NCI-H1105 (cell line): ENCODE results near the gene SLC24A5.

Source experiments
- DNase-seq: peaks from one replicate; lab custom pipeline; 2025; lab: John Stamatoyannopoulos, UW

Gene SLC24A5

DNA sequence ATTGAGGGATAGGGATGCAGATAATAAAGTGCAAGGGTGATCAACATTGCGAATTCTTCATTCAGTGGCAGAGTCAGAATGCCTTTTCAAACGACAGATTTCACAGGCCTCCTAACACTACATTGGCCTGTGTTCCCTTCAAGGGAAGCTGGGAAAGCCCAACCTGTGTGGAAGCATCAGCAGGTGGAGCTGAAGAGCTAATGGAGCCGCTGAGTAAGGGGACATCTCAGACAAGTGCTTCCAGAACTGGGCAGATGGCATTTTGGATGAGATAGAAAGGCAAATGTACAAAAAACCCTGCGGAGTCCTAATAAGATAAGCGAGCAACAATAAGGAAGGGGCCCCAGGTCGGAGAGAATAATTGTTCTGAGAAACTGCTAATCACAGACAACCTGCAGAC, 8.5 kb upstream of the SLC24A5 start:
- no peak for DNase-seq

- no peak for DNase-seq
Observed at GRCh38 chr15:48119277-48119676, 1.5 kb upstream of the SLC24A5 start.

- DNase-seq = no peak
Observed at GRCh38 chr15:48121849-48122248, 1.1 kb downstream of the SLC24A5 start.

DNA sequence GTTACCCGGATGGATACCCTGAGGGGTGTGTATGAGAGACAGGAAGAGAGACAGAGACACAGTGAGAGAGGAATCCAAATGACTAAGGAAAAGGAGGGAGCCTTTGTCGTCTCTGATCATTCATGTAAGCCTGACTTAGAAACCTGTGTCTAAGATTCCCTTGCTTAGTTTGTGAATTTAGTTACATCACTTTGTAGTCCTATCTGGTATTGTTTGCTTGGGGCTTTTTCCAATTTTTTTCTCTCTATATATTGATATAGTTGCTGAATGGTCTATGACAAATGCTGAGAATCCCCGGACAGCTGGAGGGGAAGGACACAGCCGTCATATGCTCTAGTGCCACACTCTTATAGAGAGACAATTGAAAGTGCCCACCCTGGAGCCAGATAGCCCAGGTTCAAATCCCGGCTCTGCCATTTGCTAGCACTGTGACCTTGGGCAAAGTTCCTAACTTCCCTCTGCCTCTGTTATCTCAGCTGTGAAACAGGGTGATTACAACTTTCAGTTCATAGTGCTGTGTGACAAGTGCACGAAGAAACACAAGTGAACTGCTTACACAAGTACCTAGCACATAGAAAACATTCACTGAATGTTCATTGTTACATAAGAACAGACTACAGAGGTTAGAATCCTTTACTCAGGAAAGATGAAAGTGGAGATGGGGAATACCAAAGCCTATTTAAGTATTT, 6.0 kb downstream of the SLC24A5 start:
- DNase-seq = no peak

DNA sequence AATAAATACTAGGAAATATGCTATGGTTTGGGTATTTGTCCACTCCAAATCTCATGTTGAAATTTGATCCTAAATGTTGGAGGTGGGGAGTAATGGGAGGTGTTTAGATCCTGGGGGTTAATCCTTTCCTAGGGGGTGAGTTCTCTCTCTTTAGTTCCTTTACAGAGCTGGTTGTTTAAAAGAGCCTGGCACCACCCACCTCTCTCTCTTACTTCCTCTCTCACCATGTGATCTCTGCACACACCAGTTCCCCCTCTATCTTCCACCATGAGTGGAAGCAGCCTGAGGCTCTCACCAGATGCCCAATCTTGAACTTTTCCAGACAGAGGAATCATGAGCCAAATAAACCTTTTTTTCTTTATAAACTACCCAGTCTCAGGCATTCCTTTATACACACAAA, 10.5 kb downstream of the SLC24A5 start:
- no peak for DNase-seq

- DNase-seq = no peak
Observed at GRCh38 chr15:48132874-48133273, 12.1 kb downstream of the SLC24A5 start.

DNA sequence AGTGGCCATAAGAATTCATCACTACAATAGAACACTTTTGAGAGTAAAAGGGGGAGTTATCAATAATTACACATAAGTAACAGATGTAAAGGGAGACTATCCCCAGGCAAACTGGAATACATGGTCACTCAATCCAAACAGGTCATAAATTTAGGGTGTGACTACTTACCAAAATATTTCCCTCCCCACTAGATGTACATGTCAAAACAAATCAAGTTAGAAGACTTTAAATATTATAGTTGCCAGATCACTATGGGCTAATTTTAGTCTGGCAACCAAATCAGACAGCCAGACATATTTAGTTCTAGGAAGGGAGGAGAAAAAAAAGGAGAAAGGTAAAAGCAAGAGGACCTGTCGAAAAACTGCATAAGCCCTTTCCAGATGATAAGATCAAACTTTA, 23.1 kb downstream of the SLC24A5 start:
- DNase-seq = no peak

DNA sequence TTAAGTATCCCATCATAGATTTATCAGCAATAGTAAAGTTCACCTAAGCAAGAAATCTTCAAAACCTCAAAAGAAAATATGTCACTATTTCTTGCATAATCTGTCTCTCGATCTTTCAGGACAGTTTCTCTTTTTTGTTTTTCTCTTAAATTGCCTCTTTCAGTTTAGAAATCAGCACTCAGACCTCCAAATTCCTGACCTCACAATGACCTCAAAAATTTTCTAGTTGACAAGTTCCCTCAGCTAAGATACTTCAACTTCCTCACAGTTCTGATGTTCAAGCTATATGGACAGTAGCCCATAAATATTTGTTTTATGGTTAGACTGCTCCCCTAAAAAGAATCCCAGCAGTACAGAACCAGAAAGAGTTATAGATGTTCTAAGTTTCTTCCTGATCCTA, 24.1 kb downstream of the SLC24A5 start:
- no peak for DNase-seq

GRCh38 chr15:48145923-48146322, 25.1 kb downstream of the SLC24A5 start:
- DNase-seq = no peak

- no peak for DNase-seq
Observed at GRCh38 chr15:48147358-48147757, 26.6 kb downstream of the SLC24A5 start.

- DNase-seq = no peak
Observed at GRCh38 chr15:48149858-48150257, 29.1 kb downstream of the SLC24A5 start.

DNA sequence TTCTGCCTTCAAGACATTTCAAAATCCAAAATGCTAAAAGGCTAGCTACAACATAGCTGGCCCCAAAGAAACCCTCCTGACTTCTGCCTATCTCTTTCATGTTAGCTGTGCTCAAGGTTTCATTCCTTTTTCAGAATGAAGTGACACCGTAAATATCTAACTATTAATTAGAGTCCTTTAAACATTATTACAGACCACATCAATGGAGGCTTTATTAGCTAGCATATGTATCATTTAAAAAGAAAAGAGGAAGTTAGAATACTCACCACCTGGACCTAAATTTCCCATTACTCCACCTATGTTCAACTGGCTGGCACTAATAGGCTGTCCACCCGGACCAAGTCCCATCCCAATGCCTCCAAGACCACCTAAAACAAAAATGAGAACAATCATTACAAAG, 32.7 kb downstream of the SLC24A5 start:
- DNase-seq = no peak

DNA sequence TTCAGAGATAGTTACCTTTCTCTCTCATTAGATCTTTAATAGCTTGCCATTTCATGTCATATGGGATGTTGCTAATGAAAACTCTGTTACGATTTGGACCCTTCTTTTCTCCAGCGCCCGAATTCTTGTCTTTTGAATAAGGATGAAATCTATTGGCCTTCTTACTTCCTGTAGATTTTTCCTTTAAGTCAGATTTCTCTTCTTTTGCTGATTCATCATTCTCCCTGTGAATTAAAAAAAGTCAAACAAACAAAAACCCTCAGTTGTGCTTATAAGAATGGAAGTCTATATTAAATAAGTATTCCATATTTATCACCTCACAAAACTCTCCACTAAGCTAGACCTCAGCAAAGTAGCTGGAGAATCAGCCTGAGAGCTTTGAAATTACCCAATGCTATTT, 47.8 kb downstream of the SLC24A5 start:
- no peak for DNase-seq

- no peak for DNase-seq
Observed at GRCh38 chr15:48170981-48171380, 50.2 kb downstream of the SLC24A5 start.

DNA sequence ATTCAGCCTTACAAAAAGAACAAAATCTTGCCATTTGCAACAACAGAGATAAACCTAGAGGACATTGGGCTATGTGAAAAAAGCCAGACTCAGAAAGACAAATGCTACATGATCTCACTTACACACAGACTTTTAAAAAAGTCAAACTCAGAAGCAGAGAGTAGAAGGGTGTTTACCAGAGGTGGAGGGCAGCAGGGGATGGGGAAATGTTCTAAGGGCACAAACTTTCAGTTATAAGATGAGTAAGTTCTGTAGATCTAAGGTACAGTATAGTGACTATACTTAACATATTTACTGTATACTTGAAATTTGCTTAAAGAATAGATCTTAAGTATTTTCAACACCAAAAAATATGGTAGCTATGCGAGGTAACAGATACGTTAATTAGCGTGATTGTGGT, 54.3 kb downstream of the SLC24A5 start:
- DNase-seq = no peak

DNA sequence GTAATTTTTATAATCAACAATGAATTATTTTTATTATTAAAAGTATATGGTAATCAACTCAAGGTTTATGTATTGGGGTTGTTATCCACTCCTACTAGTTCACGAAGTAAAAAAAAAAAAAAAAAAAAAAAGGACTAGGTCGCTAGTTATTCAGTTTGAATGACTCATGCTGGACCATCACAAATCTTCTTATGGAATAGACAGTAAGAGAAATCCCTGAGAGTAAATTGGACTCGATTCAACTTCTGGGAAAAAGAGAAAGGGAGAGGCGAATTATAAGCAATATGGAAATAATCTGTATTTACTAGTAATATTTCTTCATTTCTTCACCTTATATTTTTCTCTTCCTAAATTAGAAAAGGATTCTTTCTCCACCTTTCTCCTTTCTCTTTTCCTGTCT, 55.3 kb downstream of the SLC24A5 start:
- DNase-seq = no peak

- no peak for DNase-seq
Observed at GRCh38 chr15:48176957-48177356, 56.2 kb downstream of the SLC24A5 start.

DNA sequence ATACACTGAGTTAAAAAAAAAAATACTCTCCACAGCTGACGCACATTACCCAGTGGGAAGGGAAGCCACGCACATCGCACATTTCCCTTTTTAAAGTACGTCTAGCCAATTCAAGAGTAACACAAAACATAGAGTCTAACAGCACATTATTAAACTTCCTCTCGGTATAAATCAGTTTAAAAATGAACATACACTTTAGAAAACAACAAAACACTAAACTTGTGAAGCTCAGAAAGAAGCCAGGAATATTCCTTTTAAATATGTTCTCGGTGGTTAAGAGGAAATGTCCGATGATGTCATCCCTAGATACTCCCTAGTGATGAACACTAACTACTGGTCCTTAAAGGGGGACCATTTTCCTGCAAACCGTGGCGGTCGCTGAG, 56.6 kb downstream of the SLC24A5 start:
- peak; percentile 7 for DNase-seq

DNA sequence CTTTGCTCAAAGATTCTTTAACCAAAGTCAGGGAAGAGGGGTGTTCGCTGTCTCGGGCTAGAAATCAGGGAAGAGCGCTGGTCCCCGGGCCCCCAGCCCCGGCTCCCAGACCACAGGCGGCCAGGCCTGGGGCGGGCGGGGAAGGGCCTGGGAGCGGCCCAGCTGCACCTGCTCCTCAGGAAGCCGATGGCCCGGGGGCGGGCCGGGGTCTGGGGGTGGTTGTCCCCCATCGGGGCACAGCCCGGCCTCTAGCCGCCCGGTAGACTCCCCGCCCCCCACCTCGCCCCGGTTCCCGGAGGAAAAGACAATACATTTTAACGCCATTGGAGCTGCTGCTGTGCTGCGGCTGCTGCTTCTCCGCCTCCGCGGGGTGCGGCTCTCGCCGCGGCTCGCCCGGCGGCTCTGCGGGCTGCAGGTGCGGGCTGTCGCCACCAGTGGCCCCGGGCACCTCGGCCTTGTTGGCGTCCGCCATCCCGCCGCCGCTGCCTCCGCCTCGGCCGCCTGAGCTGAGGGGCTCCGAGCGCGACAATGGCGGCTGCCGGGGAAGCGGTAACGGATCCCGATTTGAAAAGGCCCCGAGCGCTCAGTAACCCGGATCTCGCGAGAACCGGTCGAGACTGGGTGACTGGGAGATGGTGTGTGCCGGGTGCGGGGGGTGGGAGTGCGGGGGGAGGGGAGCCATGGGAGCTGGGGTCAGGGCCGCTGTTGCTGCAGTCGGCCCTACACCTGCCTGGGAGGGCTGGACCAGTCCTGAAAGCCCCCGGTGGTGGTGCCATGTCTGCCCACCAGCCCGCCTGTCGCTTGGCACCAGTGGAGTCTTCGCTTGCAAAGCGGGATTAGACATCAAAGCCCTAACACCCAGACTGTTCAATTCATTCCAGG, 57.2 kb downstream of the SLC24A5 start, which contains the start of gene MYEF2:
Gene MYEF2 (minus strand): TSS at position 530 of the 882 bp plus-strand sequence. CDS start 58 bp downstream, at position 472.
- peak; percentile 66 for DNase-seq

DNA sequence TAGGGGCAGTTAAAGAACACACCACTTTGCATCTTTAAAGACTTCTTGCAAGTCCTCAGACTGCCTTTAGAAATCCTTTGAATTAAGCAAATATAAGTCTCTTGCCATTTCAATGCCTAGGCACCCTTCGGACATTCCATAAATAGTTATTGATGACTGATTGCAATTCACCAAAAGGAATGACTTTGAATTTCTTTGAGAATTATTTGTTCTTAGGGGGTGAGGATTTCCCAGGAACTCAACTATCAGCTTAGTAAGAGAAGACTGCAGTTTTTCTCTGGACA, 57.8 kb downstream of the SLC24A5 start:
- DNase-seq = no peak

GRCh38 chr15:48182749-48183148, 62.0 kb downstream of the SLC24A5 start:
- no peak for DNase-seq

DNA sequence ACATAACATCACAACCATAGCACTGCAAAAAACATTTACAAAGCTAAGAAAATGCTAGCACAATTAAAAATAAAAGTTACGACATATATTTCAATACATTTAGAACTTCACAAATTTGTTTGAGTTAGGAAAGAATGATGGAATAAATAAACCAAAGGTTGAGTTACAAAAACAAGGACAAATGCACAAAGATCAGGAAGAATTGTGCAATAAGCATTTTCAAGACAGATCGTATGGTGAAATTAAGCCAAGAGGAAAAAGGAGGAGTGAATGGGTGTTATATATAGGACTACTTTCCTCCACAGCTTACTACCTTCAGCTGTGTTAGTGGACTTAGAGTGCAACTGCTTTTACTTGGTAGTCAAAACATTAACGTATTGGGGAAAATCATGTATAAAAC, 64.7 kb downstream of the SLC24A5 start:
- no peak for DNase-seq

DNA sequence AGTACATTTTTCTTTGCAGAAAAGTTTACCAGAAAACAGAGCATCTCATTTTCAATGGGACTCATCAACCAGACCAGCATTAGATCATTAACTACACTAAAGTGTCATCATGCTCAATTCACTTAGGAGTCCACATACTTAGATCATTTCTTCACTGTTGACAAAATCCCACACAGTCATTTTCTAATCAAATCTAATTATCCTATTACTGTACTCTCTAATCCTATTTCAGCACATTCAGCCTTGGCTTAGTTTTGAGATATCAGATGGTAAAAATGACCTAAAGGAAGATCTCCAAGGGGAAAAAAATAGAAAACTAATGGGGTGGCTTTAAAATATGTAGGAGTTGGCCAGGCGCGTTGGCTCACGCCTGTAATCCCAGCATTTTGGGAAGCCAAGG, 65.5 kb downstream of the SLC24A5 start:
- no peak for DNase-seq
